ENCODE results near the gene TRIM7. TPM values are rescaled to one million over a fixed set of nuclear protein-coding genes. Genes with fewer than 3 reads are reported as not detected.

TRIM7 gene
- total RNA-seq, 1 donor from 2014 or later = 6.4 TPM

DNA sequence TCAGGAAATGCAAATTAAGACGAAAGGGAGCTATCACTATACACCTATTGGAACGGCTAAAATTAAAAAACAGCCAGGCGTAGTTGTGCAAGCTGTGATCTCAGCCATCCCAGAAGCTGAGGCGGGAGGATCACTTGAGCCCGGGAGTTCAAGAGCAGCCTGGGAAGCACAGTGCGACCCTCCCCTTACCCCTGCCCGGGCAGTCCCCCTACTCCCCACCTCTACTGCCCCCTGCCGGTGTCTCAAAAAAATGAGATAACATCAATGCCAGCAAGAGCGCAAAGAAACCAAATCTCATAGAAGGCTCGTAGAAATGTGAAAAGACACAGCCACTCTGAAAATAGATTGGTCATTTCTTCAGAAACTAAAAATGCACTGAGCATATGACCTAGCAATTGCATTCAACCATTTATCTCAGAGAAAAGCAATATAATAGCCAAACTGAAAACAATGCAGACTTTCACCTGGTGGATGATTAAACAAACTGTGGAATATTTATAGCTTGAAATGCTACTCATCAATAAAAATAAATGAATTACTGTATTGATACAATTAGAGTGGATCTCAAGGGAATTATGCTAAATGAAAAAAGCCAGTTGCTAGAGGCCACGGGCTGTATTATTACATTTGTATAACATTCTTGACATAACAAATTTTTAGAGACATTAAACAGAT lies 37.0 kb downstream of the TRIM7 start:
- Histone ChIP-seq H3K9me3 (replicated peaks) (no peaks in the 10 kb centered on the region), H3K27ac (replicated peaks) (no peak overlapping the region), H3K27me3 (ENCODE audit: low read depth) (peaks cover 94% of the 10 kb centered on the region), H3K4me1 (peaks cover 20% of the 10 kb centered on the region), H3K4me3 (no peak overlapping the region), H3K36me3 (no peaks in the 10 kb centered on the region)
- TF ChIP-seq, protein P1, sequence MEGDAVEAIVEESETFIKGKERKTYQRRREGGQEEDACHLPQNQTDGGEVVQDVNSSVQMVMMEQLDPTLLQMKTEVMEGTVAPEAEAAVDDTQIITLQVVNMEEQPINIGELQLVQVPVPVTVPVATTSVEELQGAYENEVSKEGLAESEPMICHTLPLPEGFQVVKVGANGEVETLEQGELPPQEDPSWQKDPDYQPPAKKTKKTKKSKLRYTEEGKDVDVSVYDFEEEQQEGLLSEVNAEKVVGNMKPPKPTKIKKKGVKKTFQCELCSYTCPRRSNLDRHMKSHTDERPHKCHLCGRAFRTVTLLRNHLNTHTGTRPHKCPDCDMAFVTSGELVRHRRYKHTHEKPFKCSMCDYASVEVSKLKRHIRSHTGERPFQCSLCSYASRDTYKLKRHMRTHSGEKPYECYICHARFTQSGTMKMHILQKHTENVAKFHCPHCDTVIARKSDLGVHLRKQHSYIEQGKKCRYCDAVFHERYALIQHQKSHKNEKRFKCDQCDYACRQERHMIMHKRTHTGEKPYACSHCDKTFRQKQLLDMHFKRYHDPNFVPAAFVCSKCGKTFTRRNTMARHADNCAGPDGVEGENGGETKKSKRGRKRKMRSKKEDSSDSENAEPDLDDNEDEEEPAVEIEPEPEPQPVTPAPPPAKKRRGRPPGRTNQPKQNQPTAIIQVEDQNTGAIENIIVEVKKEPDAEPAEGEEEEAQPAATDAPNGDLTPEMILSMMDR (IDR thresholded peaks at IDR 0.05; ENCODE audit: borderline replicate concordance) = peak; percentile 44
- intact Hi-C loops (cut with micrococcal nuclease) = no loop called here
- DNase-seq = no peak

DNA sequence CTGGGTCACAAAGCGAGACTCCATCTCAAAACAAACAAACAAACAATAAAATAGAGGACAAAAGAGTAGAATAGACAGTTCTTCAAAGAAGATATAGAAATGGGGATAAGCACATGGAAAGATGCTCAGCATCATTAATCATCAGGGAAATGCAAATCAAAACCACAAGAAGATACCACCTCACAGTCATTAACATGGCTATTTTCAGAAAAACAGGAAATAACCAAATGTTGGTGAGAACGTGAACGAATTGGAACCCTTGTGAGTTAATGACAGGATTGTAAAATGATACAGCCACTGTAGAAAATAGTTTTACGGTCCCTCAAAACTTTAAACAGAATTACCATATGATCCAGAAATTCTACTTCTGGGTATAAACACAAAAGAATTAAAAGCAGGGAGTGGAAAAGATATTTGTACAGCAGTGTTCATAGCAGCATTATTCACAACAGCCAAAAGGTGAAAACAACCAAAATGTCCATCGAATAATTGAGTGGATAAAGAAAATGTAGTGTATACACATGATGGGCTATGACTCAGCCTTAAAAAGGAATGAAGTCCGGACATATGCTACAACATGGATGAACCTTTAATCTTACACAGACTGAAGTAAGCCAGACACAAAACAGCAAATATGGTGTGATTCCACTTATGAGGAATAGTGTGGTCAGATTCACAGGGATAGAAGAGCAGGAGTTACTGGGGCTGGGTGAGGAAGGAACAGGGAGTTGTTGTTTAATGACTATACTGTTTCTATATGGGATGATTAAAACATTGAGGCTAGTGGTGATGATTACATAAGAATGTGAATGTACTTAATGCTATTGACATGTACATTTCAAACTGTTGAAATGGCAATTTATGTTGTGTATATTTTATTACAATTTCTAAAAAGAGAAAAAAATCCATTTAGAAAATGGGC lies 37.9 kb downstream of the TRIM7 start:
- no peaks in the 10 kb centered on the region for H3K36me3 ChIP-seq
- no peak overlapping the region for H3K27ac ChIP-seq (replicated peaks)
- no peak for DNase-seq
- H3K27me3 ChIP-seq (ENCODE audit: low read depth) = peaks cover 87% of the 10 kb centered on the region
- intact Hi-C loops (cut with micrococcal nuclease) = no loop called here
- no peaks in the 10 kb centered on the region for H3K9me3 ChIP-seq (replicated peaks)
- TF ChIP-seq, protein P1 (IDR thresholded peaks at IDR 0.05; ENCODE audit: borderline replicate concordance) = no peak
- H3K4me1 ChIP-seq = peaks cover 15% of the 10 kb centered on the region
- H3K4me3 ChIP-seq = no peak overlapping the region

DNA sequence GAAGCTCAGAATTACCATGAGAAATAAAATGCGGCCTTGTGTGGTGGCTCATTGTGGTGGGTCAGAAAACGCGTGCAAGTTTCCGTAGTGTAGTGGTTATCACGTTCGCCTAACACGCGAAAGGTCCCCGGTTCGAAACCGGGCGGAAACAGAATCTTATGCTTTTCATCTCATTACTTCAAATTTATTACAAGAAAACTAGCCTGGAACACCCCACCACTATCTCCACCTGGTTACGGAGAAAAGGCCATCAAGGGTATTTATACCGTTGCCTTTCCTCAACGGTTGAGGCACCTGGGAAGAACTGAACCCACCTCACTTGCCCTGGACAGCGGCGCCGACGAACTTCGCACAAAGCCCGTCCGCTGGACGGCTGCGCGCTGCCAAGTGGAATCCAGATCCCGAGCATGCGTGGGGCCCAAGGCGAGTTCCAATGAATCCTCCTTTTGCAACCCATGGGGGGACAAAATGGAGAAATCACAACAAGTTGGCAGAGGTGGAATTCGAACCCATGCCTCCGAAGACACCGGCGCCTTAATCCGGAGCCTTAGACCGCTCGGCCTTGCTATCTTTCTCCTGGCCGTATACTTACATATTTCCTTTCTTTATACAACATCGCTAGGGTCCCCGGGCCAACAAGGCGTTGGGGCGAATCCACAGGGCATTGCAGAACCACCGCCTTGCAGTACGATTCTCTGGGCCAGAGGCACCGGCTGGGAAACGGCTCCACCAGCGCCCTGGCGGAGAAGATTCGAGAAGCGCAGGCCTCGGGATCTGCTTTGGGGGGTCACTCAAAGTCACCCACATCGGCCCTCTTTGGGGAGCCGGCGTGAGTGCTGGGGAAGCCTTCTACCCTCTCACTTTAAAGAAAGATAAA lies 40.7 kb downstream of the TRIM7 start:
- no peaks in the 10 kb centered on the region for H3K36me3 ChIP-seq
- intact Hi-C loops (cut with micrococcal nuclease) = no loop called here
- H3K27ac ChIP-seq (replicated peaks) = no peak overlapping the region
- H3K27me3 ChIP-seq (ENCODE audit: low read depth) = peaks cover 59% of the 10 kb centered on the region
- H3K4me1 ChIP-seq = peaks cover 22% of the 10 kb centered on the region
- no peak overlapping the region for H3K4me3 ChIP-seq
- no peak for DNase-seq
- no peaks in the 10 kb centered on the region for H3K9me3 ChIP-seq (replicated peaks)
- TF ChIP-seq, protein P1 (IDR thresholded peaks at IDR 0.05; ENCODE audit: borderline replicate concordance) = no peak

DNA sequence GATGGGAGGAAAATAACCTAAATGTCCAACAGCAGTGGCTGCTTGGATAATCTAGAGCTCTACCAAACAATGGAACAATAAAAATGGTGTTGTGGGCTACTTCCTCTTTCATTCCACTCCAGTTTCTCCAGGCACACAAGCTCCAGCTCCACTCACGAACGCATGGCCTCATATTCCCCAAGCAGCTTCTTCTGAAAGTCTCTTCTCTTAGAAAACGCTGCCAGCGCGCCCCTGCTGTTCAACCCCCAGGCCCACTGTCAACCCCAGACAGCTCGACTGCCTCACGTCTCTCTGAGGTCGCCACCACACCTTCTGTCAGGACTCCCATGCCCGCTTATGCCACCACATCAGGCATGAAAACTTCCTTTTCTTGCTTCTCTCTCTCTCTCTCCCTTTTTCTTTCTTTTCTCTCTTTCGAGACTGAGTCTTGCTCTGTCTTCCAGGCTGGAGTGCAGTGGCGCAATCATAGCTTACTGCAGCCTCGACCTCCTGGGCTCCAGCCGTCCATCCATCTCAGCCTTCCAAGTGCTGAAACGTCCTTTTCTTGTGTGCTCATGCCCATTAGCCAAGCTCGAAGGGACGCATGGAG lies 41.4 kb downstream of the TRIM7 start:
- Histone ChIP-seq H3K4me3 (no peak overlapping the region), H3K9me3 (replicated peaks) (no peaks in the 10 kb centered on the region), H3K27ac (replicated peaks) (no peak overlapping the region), H3K4me1 (peaks cover 22% of the 10 kb centered on the region), H3K36me3 (no peaks in the 10 kb centered on the region), H3K27me3 (ENCODE audit: low read depth) (peaks cover 52% of the 10 kb centered on the region)
- DNase-seq = no peak
- intact Hi-C loops (cut with micrococcal nuclease) = no loop called here
- TF ChIP-seq, protein P1 (IDR thresholded peaks at IDR 0.05; ENCODE audit: borderline replicate concordance) = no peak
